ENCODE results near the gene SOST.

SOST gene

DNA sequence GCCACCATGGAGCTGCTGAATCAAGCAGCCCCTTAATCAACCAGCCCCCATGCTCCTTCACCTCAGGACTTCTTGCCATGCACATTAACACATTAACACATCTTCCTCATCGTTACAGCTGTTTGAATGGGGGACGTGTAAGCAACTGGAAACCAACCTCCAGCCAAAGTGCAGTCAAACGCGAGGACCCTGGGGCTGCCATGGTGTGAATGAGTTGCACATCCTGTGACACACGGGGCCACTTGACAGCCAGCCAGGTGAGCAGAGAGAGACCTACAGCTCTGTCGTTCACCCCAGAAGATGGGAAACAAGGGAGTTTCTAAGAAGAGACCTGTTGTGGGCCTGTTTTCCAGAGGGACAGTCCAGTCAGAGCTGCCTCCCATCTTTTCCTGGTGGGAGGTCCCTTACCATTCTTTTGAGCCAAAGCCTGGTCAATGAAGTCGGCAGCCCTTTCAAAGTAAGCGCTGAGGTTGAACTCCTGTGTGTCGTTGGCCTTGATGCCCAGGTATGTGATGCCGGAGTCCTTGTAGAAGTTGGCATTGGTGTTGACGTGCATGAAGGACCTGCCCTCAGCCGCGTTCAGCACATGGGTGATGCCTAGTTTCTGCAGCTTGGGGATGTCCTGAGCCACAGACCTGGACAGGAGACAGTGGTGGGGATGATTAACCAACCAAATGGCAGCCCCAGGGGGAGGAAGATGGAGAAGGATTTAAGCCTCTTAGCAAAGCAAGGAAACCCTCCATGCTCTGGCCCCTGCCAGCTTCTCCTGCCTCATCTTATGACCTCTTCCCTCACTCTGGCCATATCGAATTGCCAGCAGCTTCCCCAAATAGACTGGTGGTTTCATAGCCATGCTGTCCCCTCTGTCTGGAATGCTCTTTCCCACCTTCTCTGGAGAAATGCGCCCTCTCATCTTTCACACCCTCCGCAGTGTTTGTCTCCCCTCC, 16.0 kb upstream of the SOST start:
- DNase-seq (ENCODE audit: low read depth) = no peak

DNA sequence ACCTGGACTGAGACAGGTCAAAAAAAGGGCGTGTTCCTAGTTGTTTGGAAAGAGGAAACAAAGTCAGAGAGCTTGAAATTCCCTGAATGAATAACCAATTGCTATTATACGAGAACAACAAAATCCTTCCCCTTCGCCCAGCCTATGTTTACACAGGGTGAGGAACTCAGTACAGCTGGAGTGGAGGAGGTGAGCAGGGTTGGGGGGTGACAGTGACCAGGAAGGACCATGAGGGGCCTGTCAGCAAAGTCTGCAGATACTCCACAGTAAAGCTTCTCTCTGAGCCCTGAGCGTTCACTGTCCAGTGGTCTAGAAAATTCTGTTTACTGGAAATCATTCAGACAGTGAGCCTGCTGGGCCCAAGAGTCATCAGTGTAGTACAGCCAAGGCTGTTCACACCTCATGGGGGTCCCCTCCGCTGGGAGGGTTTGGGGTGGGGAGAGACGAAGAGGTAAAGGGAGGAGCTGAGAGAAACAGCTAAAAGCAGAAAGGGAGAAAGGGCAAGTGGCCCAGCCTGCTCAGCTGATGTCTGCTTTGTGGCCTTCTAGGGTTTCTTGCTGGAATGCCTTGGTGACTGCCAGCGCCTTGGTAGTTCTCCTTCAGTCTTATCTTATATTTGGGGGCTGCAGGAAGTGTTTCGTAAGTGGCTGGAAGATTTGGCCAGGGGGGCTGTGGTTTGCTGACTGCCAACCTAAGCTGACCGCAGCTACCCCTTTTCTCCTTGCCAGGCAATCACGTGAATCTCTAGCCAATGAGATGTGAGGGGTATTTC, 14.5 kb upstream of the SOST start:
- DNase-seq (ENCODE audit: low read depth) = no peak

DNA sequence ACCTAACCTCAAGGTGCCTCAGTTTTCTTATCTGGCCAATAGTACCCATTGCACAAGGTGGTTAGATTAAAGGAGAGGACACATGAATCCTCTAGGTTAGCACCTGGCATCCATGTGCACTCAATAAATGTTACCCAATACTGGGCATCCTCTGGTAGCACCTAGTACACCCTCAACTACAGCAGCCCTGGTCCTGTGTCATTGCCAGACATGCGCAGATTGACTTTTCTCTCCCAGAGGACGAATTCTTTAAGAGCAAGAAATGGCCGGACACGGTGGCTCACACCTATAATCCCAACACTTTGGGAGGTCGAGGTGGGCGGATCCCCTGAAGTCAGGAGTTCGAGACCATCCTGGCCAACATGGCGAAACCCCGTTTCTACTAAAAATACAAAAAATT, 12.9 kb upstream of the SOST start:
- no peak for DNase-seq (ENCODE audit: low read depth)

DNA sequence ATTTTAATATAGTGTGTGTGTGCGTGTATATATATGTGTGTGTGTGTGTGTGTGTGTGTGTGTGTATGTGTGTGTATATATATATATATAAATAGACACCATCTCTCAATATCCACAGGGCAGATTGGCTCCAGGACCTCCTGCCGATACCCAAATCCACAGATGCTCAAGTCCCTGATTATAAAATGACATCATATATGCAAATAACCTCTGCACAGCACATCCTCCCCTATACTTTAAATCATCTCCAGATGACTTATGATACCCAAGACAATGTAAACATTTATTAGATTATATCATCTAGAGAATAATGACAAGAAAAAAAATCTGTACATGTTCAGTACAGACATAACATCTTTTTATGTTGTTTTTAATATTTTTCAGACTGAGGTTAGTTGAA, 12.4 kb upstream of the SOST start:
- DNase-seq (ENCODE audit: low read depth) = no peak

- no peak for DNase-seq (ENCODE audit: low read depth)
Observed at GRCh38 chr17:43769859-43770258, 11.3 kb upstream of the SOST start.

DNA sequence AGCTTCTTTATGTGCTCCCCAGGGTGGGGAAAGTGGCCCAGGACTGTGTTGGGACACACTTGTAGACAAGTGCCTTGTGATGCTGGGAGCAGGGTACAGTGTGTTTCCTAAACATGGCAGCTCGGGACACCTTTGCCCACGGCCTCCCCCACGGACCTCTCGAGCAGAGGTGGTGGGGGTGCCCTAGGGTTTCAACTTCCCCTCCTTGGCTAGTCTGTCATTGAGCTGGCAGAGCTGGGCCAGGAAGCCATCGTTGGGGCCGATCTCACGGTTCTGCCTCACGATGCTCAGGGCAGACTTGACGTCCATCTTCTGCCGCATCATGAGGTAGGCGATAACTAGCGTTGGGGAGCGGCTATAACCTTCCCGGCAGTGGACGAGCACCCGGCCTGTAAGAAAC, 10.8 kb upstream of the SOST start:
- no peak for DNase-seq (ENCODE audit: low read depth)

DNA sequence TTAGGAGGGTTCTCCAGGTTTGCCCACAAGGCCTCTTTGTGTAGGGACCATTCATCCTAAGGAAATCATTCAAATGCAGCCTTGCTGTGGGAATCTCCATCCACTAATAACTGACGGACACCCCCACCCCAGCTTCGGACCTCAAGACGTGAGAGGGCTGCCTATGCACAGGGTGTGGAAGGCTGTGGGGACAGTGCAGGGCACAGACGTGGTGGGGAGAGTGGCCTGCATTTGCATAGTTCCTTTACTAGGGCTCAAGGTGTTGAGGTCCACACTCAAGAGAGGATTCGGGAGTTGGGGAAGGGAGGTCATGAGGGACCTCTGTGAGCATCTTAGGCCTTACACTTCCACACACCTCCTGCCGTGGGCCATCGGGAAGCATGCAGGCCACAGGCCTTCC, 10.4 kb upstream of the SOST start:
- DNase-seq (ENCODE audit: low read depth) = no peak

DNA sequence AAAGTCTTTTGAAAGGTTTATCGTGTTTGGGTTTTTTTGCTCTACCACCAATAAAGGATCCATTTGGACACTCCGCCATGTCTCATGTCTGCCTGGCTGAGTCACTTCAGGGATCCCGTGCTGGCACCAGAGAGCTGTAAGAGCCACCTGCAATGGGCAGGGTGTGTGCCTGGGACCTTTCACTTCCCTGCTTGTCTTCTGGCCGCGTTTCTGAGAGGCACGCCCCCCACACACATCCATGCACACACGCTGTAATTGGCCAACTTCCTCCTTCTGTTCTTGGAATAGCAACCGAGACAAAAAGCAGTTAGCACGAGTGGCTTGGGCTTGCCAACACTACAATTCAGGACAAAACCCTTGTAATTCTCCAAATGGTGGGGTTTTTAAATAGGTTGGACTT, 9.8 kb upstream of the SOST start:
- DNase-seq (ENCODE audit: low read depth) = no peak

- DNase-seq (ENCODE audit: low read depth) = no peak
Observed at GRCh38 chr17:43767713-43768059, 9.1 kb upstream of the SOST start.

DNA sequence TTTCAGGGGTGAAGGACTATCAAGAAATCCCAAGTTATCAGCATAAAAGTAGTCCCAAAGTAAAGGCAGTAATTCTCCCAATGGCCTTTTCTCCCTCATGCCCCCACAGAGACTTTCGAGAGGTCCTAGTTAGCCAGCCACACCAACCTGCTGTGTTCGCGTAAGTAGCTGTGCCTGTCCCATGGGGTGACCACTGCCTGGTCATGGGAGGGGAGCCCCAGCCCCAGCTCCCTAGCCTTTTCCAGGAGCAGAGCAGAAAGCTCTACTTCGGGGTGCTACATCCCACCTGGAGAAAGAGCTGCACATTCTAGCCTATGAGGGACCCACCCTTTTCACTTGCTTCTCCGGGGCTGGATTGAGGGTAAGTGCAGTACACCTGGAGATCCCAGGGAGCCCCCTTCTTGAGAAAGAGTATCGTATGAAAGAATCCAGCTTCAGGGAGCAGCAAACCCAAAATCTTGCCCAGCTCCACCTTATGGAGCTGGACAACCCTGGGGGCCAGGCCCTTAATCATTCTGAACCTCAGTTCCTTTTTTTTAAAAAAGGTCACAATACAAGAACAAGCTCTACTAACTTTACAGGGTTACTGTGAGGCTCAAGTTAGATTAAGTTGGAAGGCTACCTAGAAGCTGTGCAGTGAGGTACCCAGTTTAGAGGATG, 8.6 kb upstream of the SOST start:
- no peak for DNase-seq (ENCODE audit: low read depth)

GRCh38 chr17:43766413-43767052, 7.9 kb upstream of the SOST start:
- DNase-seq (ENCODE audit: low read depth) = no peak

GRCh38 chr17:43760254-43760852, 1.8 kb upstream of the SOST start:
- peak; percentile 69 for DNase-seq (ENCODE audit: low read depth)

GRCh38 chr17:43759836-43760235, 1.2 kb upstream of the SOST start:
- no peak for DNase-seq (ENCODE audit: low read depth)

GRCh38 chr17:43758086-43758485, 505 bp downstream of the SOST start:
- no peak for DNase-seq (ENCODE audit: low read depth)

DNA sequence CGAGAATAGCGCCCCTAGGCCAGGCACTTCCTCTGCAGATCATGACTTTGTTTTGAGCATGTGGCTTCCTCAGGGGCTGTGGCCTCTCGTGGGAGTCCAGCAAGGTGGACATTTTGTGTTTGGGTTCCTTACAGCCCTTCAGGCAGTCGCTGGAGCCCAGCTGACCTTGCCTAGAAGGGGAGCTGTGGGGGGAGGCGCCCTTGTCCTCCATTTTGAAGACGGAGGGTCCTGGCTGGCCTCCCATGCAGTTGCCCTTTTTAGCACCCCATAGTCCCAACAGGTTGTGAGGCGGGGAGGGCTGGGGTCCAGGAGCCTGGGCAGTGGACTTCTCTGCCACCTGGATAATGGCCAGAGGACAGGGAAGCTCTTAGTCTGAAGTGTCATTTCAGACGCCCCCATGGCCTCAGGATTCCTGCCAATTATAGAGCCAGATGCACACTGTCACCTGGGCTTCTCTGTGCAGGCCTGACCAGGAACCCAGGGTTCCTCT, 1.4 kb downstream of the SOST start:
- DNase-seq (ENCODE audit: low read depth) = no peak

DNA sequence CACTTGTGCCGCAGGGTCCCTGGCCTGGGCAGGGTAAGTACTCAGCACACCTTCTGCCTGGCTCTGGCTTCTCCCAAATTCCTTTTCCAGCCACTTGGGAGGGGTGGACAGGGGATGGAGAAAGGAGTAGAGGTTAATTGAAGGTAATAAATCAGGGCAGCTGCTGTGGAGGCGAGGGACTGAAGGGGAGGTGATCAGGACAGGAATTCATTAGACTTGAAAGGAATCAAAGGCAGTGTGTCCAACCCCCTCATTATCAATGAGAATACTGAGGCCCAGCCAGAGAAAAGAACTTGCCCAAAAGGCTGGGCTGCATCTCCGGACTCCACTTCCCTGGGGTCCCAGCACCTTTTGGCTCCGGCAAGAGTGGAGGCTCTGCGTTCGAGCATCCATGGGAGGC, 2.4 kb downstream of the SOST start:
- no peak for DNase-seq (ENCODE audit: low read depth)

GRCh38 chr17:43755389-43755875, 3.2 kb downstream of the SOST start:
- no peak for DNase-seq (ENCODE audit: low read depth)

DNA sequence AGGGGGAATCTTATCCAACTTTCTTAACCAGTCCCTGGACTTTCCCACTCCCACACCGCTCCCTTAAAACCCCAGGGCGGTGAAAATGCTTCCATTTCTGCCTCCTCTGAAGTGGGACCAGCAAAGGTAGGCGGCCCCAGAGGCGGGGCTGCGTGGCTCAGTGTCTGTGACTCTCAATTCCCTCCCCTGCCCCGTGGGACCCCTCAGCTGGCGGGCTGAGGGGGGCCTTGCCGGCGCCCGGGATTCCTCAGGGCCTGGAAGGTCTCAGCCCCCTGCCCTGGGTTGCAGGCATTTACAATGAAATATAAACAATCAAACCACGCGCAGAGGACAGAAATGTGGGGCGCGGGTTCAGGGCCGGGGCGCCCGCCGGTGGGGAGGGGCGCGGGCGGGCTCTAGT, 3.6 kb downstream of the SOST start:
- no peak for DNase-seq (ENCODE audit: low read depth)

DNA sequence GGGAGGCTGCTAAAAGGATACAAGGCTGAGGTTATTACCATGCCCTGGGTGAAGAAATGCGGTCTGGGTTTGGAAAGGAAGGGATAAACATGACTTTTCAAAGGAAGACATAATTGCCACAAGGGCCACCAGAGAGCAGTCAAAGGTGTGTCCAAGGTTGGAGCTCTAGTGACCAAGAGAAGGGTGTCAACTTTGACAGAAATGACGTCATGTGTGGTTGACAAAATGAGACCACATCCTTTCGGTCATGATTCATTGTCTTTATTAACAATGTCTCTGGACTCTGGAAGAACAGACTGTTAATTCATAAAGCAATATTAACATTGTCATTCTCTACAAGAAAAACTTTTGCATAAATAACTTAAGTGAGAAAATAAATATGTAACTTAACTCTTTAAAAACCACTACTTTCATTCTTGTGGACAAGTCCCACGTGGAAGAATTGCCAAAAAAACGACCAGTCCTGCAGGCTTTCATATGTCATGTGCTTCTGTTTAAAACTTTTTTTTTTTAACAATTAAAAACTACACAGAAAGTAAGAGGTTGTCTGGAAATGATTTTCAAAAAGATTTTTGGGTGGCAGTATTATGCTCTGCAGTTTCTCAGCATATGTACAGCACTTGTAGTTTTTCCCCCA, 5.0 kb downstream of the SOST start:
- DNase-seq (ENCODE audit: low read depth) = no peak

DNA sequence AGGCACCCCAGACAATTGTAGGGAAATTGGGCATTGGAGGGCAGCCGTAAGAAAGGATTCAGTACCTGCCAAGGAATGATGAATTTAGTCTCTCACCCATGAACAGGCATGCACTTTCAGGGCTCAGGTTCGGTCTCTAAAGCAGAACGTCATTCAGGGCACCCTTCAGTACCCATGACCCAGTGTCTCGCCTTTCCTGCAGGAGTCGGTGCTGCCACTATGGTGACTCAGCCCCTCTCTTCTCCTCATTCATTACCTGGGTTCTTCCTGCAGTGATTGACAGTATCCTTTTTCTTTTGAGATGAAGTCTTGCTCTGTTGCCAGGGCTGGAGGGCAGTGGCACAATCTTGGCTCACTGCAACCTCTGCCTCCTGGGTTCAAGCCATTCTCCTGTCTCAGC, 8.4 kb downstream of the SOST start:
- no peak for DNase-seq (ENCODE audit: low read depth)

- no peak for DNase-seq (ENCODE audit: low read depth)
Observed at GRCh38 chr17:43745541-43745940, 13.1 kb downstream of the SOST start.
